GM19468 (cell line): Measurements from ENCODE around the gene ANTKMT.

Experiments
- ATAC-seq: cut with Tn5 transposase; IDR thresholded peaks from one replicate; pipeline ENCODE4 v1.9.1; 2021; ENCODE audit warnings: mild to moderate bottlenecking, moderate library complexity, moderate number of reproducible peaks; ENCODE audit not compliant: unreplicated experiment; ENCODE audit errors: extremely low read depth

Gene ANTKMT

DNA sequence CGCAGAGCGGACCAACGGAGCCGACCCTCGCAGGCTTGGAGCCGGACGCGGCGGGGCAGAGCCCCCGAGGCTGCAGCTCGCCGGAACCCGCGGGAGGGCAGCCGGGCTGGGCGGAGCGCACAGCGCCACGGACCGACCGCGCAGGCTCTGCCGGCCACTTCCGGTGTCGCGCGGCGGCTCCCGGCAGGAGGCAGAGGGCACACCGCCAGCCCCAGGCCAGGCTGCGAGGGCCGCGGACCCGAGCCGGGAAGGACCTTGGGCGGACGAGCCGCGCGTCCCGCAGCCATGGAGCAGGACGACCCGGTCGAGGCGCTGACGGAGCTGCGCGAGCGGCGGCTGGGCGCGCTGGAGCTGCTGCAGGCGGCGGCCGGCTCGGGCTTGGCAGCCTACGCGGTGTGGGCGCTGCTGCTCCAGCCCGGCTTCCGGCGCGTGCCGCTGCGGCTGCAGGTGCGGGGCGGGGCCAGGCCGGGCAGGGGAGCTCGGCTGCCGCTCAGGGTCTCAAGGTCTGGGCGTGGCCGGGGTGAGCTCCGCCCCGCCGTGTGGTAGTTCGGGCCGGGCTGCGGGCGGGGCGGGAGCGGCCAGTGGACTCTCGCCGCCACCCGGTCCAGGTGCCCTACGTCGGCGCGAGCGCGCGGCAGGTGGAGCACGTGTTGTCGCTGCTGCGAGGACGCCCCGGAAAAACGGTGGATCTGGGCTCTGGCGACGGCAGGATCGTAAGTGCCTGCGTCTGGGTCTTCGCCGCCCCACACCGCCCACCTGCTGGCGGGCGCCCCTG, at the start of gene ANTKMT:
Gene ANTKMT (plus strand): TSS at position 157 of the 775 bp plus-strand sequence. CDS start 129 bp downstream, at position 286.
- peak; percentile 57 for ATAC-seq

GRCh38 chr16:671353-672131, 49.4 kb upstream of the ANTKMT start:
- no peak for ATAC-seq

- ATAC-seq: no peak
These were observed 48.6 kb upstream of the ANTKMT start for GRCh38 chr16:672371-672770.

DNA sequence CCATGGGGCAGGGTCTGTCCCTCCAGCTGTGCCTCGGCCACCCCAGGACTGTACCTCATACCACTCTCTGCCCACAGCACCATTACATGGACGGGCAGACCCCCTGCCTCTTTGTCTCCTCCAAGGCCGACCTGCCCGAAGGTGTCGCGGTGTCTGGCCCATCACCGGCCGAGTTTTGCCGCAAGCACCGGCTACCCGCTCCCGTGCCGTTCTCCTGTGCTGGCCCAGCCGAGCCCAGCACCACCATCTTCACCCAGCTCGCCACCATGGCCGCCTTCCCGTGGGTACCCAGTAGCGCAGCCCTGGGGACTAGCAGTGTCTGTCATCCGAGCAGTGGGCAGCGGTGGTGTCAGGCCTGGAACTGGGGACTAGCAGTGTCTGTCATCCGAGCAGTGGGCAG, 48.1 kb upstream of the ANTKMT start:
- no peak for ATAC-seq

GRCh38 chr16:673399-673991, 47.5 kb upstream of the ANTKMT start:
- ATAC-seq: no peak

- ATAC-seq: no peak
These were observed 46.6 kb upstream of the ANTKMT start for GRCh38 chr16:674214-674881.

DNA sequence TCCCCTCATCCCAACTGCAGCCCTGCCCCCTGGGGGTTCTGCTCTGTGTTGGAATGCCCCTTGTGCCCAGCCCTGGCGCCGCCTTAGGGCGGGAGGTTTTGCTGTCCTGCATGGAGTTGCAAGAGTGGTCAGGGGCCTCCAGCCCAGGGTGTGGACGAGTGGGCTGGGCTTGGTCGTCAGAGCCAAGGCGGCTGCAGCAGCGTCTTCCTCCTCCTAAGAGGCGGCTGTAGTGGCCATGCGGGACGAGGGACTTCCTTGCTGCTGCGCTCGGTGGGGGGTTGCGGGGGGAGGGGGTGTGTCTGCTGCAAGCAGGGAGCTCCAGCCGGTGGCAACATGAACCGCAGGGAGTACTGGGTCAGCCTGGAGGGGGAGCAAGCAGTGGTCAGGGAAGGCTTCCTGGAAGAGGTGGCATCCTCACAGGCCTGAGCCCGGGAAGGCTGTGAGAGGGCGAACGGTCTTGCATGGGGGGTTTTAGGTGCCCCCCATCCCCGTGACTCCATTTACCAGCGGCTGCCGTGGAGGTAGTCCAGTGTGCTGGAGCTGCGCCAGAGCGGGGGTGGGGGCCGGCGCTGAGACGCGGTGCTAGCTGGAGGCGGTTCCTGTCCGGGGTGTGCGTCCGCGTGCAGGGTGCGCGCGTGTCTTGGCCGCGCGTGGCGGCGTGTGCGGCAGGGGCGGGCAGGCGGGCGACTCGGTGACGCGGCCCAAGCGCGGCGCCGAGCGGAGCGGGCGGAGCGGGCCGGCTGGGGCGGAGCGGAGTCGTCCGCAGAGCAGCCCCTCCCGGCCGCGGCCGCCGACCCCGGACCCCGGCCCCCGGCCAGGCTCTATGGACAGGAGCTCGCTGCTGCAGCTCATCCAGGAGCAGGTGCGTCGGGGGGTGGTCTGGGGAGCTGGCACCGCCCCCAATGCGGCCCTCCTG, 45.7 kb upstream of the ANTKMT start, which contains the start of gene RHBDL1:
Gene RHBDL1 (plus strand): TSS at position 704 of the 916 bp plus-strand sequence. CDS start 120 bp downstream, at position 824.
- ATAC-seq: no peak

- ATAC-seq: no peak
These were observed 44.9 kb upstream of the ANTKMT start for GRCh38 chr16:675884-676564.

GRCh38 chr16:676565-676902, 44.4 kb upstream of the ANTKMT start:
- no peak for ATAC-seq

DNA sequence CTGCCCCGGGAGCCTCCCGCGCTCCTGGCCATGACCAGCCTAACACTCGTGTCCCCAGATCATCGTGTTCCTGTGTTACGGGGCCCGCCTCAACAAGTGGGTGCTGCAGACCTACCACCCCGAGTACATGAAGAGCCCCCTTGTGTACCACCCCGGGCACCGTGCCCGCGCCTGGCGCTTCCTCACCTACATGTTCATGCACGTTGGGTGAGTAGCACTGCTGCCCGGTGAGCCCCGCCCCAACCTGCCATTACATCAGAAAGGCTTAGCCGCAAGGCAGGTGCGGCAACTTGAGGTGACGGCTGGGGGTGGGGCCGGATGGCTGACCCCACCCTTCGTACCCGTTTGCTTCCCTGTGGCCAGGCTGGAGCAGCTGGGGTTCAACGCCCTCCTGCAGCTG, 44.0 kb upstream of the ANTKMT start:
- no peak for ATAC-seq

- ATAC-seq: no peak
These were observed 43.4 kb upstream of the ANTKMT start for GRCh38 chr16:677316-678190.

GRCh38 chr16:678209-678857, 42.6 kb upstream of the ANTKMT start:
- no peak for ATAC-seq

- ATAC-seq: no peak
These were observed 41.8 kb upstream of the ANTKMT start for GRCh38 chr16:678858-679813.

DNA sequence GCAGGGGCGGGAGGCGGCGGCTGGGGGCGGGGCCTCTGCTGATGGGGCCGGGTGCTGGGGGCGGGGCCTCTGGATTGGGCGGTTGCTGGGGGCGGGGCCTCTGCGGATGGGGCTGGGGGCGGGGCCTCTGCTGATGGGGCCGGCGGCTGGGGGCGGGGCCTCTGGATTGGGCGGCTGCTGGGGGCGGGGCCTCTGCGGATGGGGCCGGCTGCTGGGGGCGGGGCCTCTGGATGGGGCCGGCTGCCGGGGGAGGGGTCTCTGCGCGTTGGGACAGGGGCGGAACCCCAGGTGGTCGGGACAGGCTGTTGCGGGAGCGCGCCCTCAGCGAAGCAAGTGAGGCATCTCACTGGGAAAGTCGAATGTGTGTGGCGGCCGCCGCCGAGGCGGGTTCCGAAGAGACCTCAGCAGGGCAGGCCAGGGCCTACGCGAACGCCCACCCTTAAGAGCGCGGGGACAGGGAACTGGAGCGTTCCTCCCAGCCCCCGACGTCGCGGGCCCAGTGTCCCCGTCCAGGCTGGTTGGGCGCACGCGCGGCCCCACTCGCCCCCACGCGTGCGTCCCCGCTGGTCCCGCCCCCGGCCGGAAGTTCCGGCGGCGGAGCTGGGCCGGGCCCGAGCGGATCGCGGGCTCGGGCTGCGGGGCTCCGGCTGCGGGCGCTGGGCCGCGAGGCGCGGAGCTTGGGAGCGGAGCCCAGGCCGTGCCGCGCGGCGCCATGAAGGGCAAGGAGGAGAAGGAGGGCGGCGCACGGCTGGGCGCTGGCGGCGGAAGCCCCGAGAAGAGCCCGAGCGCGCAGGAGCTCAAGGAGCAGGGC, 40.9 kb upstream of the ANTKMT start, which contains the start of gene STUB1:
Gene STUB1 (plus strand): TSS at position 597 of the 811 bp plus-strand sequence. CDS start 116 bp downstream, at position 713.
- ATAC-seq: no peak

- ATAC-seq: no peak
These were observed 40.4 kb upstream of the ANTKMT start for GRCh38 chr16:680625-680945.
